Bronchial epithelial cell (primary cell): Measurements from ENCODE around the gene CLDN10. TPM values are rescaled to one million over a fixed set of nuclear protein-coding genes. Genes with fewer than 3 reads are reported as not detected.

Source experiments
- DNase-seq: peaks from one replicate; pipeline ENCODE4 v3.0.0-alpha.2; 2010; ENCODE audit warnings: low read depth
- FAIRE-seq: peaks from 2 replicates; lab custom pipeline; 2011; peaks lifted over from hg19 to GRCh38; lab: Jason Lieb, UNC
- H3K27me3 ChIP-seq: 2 replicates; pipeline ENCODE4 v1.5.1; 2011; ENCODE audit warnings: low read length; ENCODE audit not compliant: control insufficient read depth, insufficient read depth
- H3K36me3 ChIP-seq: 2 replicates; pipeline ENCODE4 v1.5.1; 2011; ENCODE audit warnings: low read length; ENCODE audit not compliant: control insufficient read depth, insufficient read depth
- H3K4me3 ChIP-seq: 2 replicates; pipeline ENCODE4 v1.5.1; 2011; ENCODE audit warnings: mild to moderate bottlenecking, low read depth, low read length, control low read depth
- total RNA-seq: library from RNA; depleted of rRNA; stranded (reverse); fragments of >200 nt; gene quantifications from 2 replicates; pipeline ENCODE4 v1.2.1, GENCODE V29; 2014
- TF ChIP-seq, protein P1 (sequence below): IDR thresholded peaks from 2 replicates; pipeline ENCODE4 v1.5.1; 2011; ENCODE audit warnings: mild to moderate bottlenecking, moderate library complexity, low read length, control low read depth, inconsistent platforms; ENCODE audit not compliant: insufficient read depth, severe bottlenecking

CLDN10 gene, protein sequence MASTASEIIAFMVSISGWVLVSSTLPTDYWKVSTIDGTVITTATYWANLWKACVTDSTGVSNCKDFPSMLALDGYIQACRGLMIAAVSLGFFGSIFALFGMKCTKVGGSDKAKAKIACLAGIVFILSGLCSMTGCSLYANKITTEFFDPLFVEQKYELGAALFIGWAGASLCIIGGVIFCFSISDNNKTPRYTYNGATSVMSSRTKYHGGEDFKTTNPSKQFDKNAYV
- 0.51 TPM in 1 of 2 replicates, not detected in the other for total RNA-seq

DNA sequence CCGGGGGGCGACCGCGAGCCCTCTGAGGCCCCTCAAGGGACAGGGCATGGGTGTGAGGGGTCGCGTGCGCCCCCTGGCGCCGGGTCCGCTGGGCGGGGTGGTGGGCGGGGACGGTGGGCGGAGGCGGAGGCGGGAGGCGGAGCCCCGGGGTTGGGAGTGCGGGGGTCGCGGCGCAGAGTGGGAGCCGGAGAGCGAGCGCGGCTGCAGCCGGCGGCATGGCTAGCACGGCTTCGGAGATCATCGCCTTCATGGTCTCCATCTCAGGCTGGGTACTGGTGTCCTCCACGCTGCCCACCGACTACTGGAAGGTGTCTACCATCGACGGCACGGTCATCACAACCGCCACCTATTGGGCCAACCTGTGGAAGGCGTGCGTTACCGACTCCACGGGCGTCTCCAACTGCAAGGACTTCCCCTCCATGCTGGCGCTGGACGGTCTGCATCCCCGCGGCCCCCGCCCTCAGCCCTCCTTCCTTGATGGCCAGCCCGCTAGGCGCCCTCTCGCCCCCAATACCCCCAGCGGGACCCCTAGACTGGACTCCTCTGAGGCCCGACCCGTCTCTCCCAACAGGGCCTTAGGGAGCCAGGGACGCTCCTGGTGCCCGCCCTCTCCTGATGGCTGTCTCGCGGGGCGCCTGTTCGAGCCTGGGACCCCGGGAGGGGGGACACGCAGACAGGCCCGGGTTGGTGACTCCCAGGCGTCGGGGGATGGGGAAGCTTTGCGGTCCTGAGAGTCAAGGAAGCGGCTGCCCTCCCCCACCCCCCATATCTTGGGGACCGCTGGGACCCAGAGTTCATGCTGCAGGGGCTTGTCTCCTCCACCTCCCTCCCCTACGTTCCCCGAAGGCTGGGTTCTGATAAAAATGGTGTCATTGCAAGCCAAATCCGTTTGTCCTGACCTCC lies at the start of gene CLDN10:
Gene CLDN10 (plus strand): TSS at position 182 of the 903 bp plus-strand sequence. CDS start 34 bp downstream, at position 216.
- TF ChIP-seq, protein P1, sequence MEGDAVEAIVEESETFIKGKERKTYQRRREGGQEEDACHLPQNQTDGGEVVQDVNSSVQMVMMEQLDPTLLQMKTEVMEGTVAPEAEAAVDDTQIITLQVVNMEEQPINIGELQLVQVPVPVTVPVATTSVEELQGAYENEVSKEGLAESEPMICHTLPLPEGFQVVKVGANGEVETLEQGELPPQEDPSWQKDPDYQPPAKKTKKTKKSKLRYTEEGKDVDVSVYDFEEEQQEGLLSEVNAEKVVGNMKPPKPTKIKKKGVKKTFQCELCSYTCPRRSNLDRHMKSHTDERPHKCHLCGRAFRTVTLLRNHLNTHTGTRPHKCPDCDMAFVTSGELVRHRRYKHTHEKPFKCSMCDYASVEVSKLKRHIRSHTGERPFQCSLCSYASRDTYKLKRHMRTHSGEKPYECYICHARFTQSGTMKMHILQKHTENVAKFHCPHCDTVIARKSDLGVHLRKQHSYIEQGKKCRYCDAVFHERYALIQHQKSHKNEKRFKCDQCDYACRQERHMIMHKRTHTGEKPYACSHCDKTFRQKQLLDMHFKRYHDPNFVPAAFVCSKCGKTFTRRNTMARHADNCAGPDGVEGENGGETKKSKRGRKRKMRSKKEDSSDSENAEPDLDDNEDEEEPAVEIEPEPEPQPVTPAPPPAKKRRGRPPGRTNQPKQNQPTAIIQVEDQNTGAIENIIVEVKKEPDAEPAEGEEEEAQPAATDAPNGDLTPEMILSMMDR, result no peak
- FAIRE-seq (no peak), DNase-seq (no peak)
- Histone ChIP-seq H3K36me3 (no peaks in the 10 kb centered on the region), H3K27me3 (peaks cover 21% of the 10 kb centered on the region), H3K4me3 (no peak within 1 kb of the TSS)

- FAIRE-seq (no peak), DNase-seq (no peak)
- TF ChIP-seq, protein P1, result no peak
- no peak overlapping the region for H3K4me3 ChIP-seq
- H3K27me3 ChIP-seq, result no peaks in the 10 kb centered on the region
- H3K36me3 ChIP-seq, result no peaks in the 10 kb centered on the region
Observed at GRCh38 chr13:95503662-95504061, 48.9 kb upstream of the CLDN10 start.

DNA sequence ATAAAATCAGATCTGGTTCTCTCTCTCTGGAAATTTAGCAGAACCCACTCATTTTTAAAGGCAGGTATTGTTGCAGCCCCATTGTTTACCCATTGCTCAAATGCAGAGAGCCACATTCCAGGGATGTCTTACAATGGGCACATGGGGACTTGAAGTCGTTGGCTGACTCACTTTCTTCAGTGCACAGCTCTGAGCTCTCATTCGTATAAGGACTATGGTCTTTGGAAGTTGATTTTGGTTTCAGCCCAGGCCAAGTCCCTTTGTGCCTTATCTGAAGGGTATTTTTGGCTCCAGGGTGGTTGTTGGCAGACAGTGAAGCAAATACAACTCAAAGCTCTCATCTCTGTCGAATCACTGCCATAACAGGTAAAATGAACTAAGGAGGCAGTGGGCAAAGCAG lies 47.3 kb upstream of the CLDN10 start:
- H3K4me3 ChIP-seq, result no peak overlapping the region
- no peaks in the 10 kb centered on the region for H3K27me3 ChIP-seq
- H3K36me3 ChIP-seq, result no peaks in the 10 kb centered on the region
- TF ChIP-seq, protein P1, result no peak
- DNase-seq, result peak; percentile 68
- FAIRE-seq, result no peak

DNA sequence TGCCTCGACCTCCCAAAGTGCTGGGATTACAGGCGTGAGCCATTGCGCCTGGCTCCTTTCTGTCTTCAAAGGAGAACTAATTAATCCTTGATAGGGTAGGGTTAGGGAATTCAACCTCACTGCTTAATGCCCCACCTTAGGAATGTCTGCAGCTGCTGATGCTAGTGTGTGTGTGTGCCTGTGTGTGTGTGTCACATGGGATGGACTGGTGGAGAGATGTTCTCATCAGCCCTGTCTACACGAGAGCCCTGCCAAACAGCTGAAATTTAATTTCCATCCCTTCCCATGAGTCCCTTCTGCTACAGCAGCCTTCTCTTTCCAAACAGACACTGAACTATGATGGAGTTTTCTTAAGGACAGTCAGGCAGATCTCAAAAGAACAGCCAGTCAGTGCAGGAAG lies 46.5 kb upstream of the CLDN10 start:
- no peak for DNase-seq
- FAIRE-seq, result no peak
- TF ChIP-seq, protein P1, result no peak
- Histone ChIP-seq H3K36me3 (no peaks in the 10 kb centered on the region), H3K27me3 (no peaks in the 10 kb centered on the region), H3K4me3 (no peak overlapping the region)

DNA sequence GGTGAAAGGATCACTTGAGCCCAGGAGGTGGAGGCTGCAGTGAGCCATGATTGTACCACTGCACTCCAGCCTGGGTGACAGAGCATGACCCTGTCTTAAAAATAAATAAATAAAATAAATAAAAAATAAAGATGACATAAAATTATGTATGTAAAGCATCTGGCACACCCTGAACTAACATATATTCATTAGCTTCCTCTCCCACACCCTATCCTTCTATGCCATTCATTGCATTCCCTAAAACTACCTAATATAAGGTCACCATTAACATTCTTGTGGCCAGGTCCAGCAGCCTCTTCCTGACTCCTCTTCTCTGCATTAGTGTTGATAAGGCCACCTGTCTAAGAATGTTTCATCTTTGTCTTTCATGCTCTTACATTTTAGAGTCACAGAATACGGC lies 44.5 kb upstream of the CLDN10 start:
- DNase-seq, result no peak
- no peak overlapping the region for H3K4me3 ChIP-seq
- FAIRE-seq, result no peak
- no peaks in the 10 kb centered on the region for H3K27me3 ChIP-seq
- H3K36me3 ChIP-seq, result no peaks in the 10 kb centered on the region
- TF ChIP-seq, protein P1, result no peak
